Upper lobe of right lung (tissue), 1 donor: Measurements from ENCODE around the gene BLVRA. TPM values are rescaled to one million over a fixed set of nuclear protein-coding genes. Genes with fewer than 3 reads are reported as not detected.
"Not testable (repeated sequence)": the region's sequence is repeated elsewhere in the genome, so short reads cannot be mapped to it uniquely, and the experiment has no call there.

Experiments
- ATAC-seq: fragments of 200-7000 bp; cut with Tn5 transposase; one replicate; pipeline ENCODE4 v1.9.1; 2020; ENCODE audit warnings: mild to moderate bottlenecking, moderate library complexity
- DNase-seq: peaks from one replicate; pipeline ENCODE4 v3.0.0-alpha.2; 2020
- H3K27ac ChIP-seq: fragments of 200-600 bp; one replicate; pipeline ENCODE4 v1.8.0; 2022
- H3K27me3 ChIP-seq: fragments of 200-600 bp; one replicate; pipeline ENCODE4 v1.8.0; 2022; ENCODE audit warnings: mild to moderate bottlenecking
- H3K36me3 ChIP-seq: fragments of 200-600 bp; one replicate; pipeline ENCODE4 v1.8.0; 2022
- H3K4me1 ChIP-seq: fragments of 200-600 bp; one replicate; pipeline ENCODE4 v1.8.0; 2022
- H3K4me3 ChIP-seq: fragments of 200-600 bp; one replicate; pipeline ENCODE4 v1.8.0; 2022; ENCODE audit warnings: mild to moderate bottlenecking
- H3K9me3 ChIP-seq: fragments of 200-600 bp; one replicate; pipeline ENCODE4 v1.8.0; 2022
- intact Hi-C: fragments of 100-400 bp; cut with DNase I; formaldehyde crosslinking; loops from one replicate; pipeline ENCODE4 v1.11.0; 2022
- total RNA-seq: library from RNA; stranded (reverse); fragmentation: NEBNext Ultra II Directional; extraction: Animal tissue kit (Norgen Biotek cat#: 25700); gene quantifications from one replicate; pipeline ENCODE4 v1.2.1, GENCODE V29; 2021
- TF ChIP-seq, protein P1 (sequence below): fragments of 200-600 bp; IDR thresholded peaks from one replicate; pipeline ENCODE4 v1.8.0; 2022; ENCODE audit warnings: antibody characterized with exemption
- donor health status: DM: no; HTN: yes; CAD: no; lungs with severe emphysema.

BLVRA gene
- total RNA-seq, 1 donor from 2014 or later, result 104 TPM

GRCh38 chr7:43823941-43824340 is 65.5 kb downstream of the BLVRA start:
- Histone ChIP-seq H3K36me3 (no peaks in the 10 kb centered on the region), H3K27me3 (peaks cover 7% of the 10 kb centered on the region), H3K4me1 (no peaks in the 10 kb centered on the region), H3K9me3 (no peaks in the 10 kb centered on the region), H3K4me3 (no peak overlapping the region), H3K27ac (no peak overlapping the region)
- no peak for DNase-seq
- TF ChIP-seq, protein P1, sequence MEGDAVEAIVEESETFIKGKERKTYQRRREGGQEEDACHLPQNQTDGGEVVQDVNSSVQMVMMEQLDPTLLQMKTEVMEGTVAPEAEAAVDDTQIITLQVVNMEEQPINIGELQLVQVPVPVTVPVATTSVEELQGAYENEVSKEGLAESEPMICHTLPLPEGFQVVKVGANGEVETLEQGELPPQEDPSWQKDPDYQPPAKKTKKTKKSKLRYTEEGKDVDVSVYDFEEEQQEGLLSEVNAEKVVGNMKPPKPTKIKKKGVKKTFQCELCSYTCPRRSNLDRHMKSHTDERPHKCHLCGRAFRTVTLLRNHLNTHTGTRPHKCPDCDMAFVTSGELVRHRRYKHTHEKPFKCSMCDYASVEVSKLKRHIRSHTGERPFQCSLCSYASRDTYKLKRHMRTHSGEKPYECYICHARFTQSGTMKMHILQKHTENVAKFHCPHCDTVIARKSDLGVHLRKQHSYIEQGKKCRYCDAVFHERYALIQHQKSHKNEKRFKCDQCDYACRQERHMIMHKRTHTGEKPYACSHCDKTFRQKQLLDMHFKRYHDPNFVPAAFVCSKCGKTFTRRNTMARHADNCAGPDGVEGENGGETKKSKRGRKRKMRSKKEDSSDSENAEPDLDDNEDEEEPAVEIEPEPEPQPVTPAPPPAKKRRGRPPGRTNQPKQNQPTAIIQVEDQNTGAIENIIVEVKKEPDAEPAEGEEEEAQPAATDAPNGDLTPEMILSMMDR, result no peak
- intact Hi-C loops, result no loop called here
- ATAC-seq, result no peak

DNA sequence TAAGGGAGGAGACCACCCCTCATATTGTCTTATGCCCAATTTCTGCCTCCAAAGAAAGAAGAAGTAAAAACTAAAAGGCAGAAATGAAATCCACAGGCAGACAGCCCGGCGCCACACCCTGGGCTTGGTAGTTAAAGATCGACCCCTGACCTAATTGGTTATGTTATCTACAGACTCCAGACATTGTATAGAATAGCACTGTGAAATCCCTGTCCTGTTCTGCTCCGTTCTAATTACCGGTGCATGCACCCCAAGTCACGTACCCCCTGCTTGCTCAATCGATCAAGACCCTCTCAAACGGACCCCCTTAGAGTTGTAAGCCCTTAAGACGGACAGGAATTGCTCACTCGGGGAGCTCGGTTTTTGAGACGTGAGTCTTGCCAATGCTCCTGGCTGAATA is 66.0 kb downstream of the BLVRA start:
- H3K9me3 ChIP-seq, H3K4me3 ChIP-seq, DNase-seq, H3K36me3 ChIP-seq, ATAC-seq, H3K27ac ChIP-seq, H3K27me3 ChIP-seq, intact Hi-C loops, H3K4me1 ChIP-seq: not testable (repeated sequence)

DNA sequence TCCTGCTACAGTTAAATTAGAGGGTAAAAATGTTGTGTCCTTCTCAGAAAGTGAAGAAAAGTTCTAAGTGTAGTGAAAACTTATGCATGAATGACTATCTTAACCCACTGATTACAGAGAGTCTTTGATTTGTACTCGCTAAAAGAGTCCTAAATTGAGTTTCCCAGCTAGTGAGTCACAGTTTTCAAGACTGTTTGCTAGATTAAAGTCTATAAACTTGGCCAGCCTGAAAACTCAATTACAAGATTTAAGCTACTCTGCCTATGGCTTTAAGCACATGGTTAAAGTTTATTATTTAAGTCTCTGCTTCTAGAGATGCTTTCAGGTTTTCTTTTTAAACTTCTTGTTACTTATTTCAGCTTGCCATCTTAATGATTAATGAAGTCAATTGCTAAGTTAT is 66.5 kb downstream of the BLVRA start:
- Histone ChIP-seq H3K36me3 (no peaks in the 10 kb centered on the region), H3K9me3 (no peaks in the 10 kb centered on the region), H3K27ac (no peak overlapping the region), H3K27me3 (peaks cover 7% of the 10 kb centered on the region), H3K4me1 (no peaks in the 10 kb centered on the region), H3K4me3 (no peak overlapping the region)
- no peak for DNase-seq
- intact Hi-C loops, result no loop called here
- TF ChIP-seq, protein P1, result no peak
- no peak for ATAC-seq

DNA sequence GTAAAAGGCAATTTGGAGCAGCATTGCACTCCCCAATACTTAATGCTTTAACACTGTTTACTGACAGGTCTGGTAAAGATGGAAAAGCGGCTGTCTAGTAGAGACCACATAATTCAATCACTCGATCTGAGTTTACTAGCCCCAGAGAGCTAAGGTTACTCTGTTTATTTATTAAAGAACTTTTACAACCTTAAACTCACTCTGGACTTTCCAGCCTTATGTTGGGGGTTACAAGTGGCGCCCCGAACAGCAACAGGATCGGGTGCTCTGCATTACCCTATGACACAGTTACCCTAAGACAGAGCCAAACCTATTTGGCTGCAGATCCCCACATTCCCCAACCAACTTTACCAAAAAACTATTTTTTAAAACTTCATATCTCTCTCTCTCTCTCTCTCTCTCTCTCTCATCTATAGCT is 66.9 kb downstream of the BLVRA start:
- Histone ChIP-seq H3K27me3 (peaks cover 7% of the 10 kb centered on the region), H3K4me1 (no peaks in the 10 kb centered on the region), H3K9me3 (no peaks in the 10 kb centered on the region), H3K36me3 (no peaks in the 10 kb centered on the region), H3K4me3 (no peak overlapping the region), H3K27ac (no peak overlapping the region)
- intact Hi-C loops, result no loop called here
- no peak for ATAC-seq
- TF ChIP-seq, protein P1, result no peak
- no peak for DNase-seq

DNA sequence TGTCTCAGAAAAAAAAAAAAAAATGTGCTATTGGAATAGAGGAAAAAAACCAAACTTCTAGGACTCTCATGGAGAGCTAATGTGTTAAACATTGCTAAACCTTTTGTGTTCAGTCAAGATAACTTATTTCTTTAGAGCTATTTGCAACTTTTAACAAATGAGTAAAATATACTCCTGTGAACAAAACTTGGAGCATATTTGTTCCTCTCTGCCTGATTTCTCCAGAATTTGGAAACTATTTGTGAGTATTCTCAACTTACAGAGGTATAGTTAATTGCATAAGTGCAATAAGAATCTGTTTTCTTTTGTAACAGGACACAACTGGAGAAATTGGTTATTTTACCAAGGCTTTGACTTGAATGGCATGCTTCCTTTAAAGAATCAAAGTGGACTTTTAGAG is 72.4 kb downstream of the BLVRA start:
- H3K4me1 ChIP-seq, ATAC-seq, H3K36me3 ChIP-seq, H3K9me3 ChIP-seq, intact Hi-C loops, H3K27ac ChIP-seq, DNase-seq, H3K4me3 ChIP-seq, H3K27me3 ChIP-seq: not testable (repeated sequence)

DNA sequence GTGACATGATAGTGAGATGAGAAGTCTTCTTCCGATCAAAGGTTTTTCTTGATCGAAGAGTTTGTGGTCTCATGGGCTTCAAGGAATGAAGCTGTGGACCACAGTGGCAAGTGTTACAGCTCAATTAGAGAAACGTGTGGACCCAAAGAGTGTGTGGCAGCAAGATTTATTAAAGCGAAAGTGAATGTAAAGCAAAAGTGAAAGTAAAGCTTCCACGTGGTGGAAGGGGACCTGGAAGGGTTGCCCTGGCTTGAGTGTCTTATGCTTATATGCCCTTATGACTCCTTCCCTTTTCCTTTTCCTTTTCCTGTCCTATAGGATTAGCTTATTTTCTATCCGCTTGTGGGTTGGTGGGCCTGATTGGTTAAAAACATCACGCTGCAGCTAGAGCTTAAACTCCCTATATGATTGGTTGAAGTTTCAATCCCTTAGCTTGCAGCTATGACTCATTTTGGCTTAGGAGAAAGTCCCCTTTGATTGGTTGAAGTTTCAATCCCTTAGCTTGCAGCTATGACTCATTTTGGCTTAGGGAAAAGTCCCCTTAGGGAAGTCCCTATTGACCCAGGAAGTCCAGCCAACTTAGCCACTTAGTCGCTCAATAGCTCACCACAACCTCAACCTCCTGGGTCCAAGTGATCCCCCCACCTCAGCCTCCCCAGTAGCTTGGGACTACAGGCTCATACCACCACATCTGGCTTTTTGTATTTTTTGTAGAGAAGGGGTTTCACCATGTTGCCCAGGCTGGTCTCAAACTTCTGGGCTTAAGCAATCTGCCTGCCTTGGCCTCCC is 76.2 kb downstream of the BLVRA start:
- ATAC-seq (peak; percentile 49), DNase-seq (no peak)
- intact Hi-C loops, result no loop called here
- TF ChIP-seq, protein P1, result no peak
- H3K4me3 ChIP-seq, result peak overlapping the region; percentile 33
- H3K36me3 ChIP-seq, result no peaks in the 10 kb centered on the region
- no peaks in the 10 kb centered on the region for H3K27me3 ChIP-seq
- H3K27ac ChIP-seq, result no peak overlapping the region
- no peaks in the 10 kb centered on the region for H3K4me1 ChIP-seq
- no peaks in the 10 kb centered on the region for H3K9me3 ChIP-seq
